HG03575 (cell line): ENCODE data around the gene PLA2G5.
"Not testable (repeated sequence)": the region's sequence is repeated elsewhere in the genome, so short reads cannot be mapped to it uniquely, and the experiment has no call there.

ENCODE experiments used
- ATAC-seq: cut with Tn5 transposase; IDR thresholded peaks from one replicate; pipeline ENCODE4 v1.9.1; 2021; ENCODE audit not compliant: unreplicated experiment, insufficient number of reproducible peaks, low FRiP score; ENCODE audit errors: extremely low read depth

The PLA2G5 gene

GRCh38 chr1:20060791-20061190 lies 9.2 kb upstream of the PLA2G5 start:
- not testable (repeated sequence) for ATAC-seq

GRCh38 chr1:20061866-20062265 lies 8.1 kb upstream of the PLA2G5 start:
- no peak for ATAC-seq

- ATAC-seq, result no peak
These were observed 6.1 kb upstream of the PLA2G5 start for GRCh38 chr1:20063861-20064292.

GRCh38 chr1:20068722-20069121 lies 1.3 kb upstream of the PLA2G5 start:
- no peak for ATAC-seq

- ATAC-seq, result no peak
These were observed 363 bp downstream of the PLA2G5 start for GRCh38 chr1:20070357-20070756.

GRCh38 chr1:20071416-20071815 lies 1.4 kb downstream of the PLA2G5 start:
- no peak for ATAC-seq

- ATAC-seq, result no peak
These were observed 2.8 kb downstream of the PLA2G5 start for GRCh38 chr1:20072771-20073170.

- ATAC-seq, result no peak
These were observed 3.3 kb downstream of the PLA2G5 start for GRCh38 chr1:20073256-20073655.

- no peak for ATAC-seq
These were observed 4.2 kb downstream of the PLA2G5 start for GRCh38 chr1:20074055-20074724.

GRCh38 chr1:20074725-20075171 lies 4.8 kb downstream of the PLA2G5 start:
- no peak for ATAC-seq

GRCh38 chr1:20075345-20075744 lies 5.4 kb downstream of the PLA2G5 start:
- ATAC-seq, result no peak

GRCh38 chr1:20076223-20076622 lies 6.2 kb downstream of the PLA2G5 start:
- no peak for ATAC-seq

- ATAC-seq, result no peak
These were observed 6.9 kb downstream of the PLA2G5 start for GRCh38 chr1:20076710-20077461.

GRCh38 chr1:20078171-20078651 lies 8.2 kb downstream of the PLA2G5 start:
- ATAC-seq, result no peak

- ATAC-seq, result no peak
These were observed 8.7 kb downstream of the PLA2G5 start for GRCh38 chr1:20078711-20079110.

- no peak for ATAC-seq
These were observed 9.8 kb downstream of the PLA2G5 start for GRCh38 chr1:20079661-20080305.

GRCh38 chr1:20080441-20081352 lies 10.7 kb downstream of the PLA2G5 start:
- no peak for ATAC-seq

- no peak for ATAC-seq
These were observed 11.4 kb downstream of the PLA2G5 start for GRCh38 chr1:20081353-20081810.

GRCh38 chr1:20082772-20083171 lies 12.8 kb downstream of the PLA2G5 start:
- ATAC-seq, result no peak
